Tibial nerve (tissue), 4 donors: ENCODE measurements around the gene DLX4. TPM values are rescaled to one million over a fixed set of nuclear protein-coding genes. Genes with fewer than 3 reads are reported as not detected.

Experiments used
- DNase-seq, 2 donors: peaks; one replicate each; pipeline ENCODE4 v3.0.0-alpha.2; 2019; ENCODE audit warnings: low spot score in 2 of 2
- H3K27ac ChIP-seq, 4 donors: fragments of 200-600 bp; sonication (generic) in 3 of 4; one replicate each; pipeline ENCODE4 v1.5.1; 2017 to 2019; ENCODE audit warnings: mild to moderate bottlenecking in 1 of 4
- H3K27me3 ChIP-seq, 2 donors: fragments of 200-600 bp; sonication (generic) in 1 of 2; one replicate each; pipeline versions ENCODE4 v1.5.1 to v1.6.0; 2017 to 2019
- H3K36me3 ChIP-seq, 3 donors: fragments of 200-600 bp; sonication (generic); one replicate each; pipeline ENCODE4 v1.5.1; 2018 to 2019
- H3K4me1 ChIP-seq, 4 donors: fragments of 200-600 bp; sonication (generic) in 3 of 4; one replicate each; pipeline ENCODE4 v1.5.1; 2017 to 2019
- H3K4me3 ChIP-seq, 4 donors: fragments of 200-600 bp; sonication (generic) in 3 of 4; one replicate each; pipeline ENCODE4 v1.5.1; 2017 to 2019; ENCODE audit warnings: mild to moderate bottlenecking in 1 of 4, moderate library complexity in 1 of 4
- H3K9me3 ChIP-seq, 4 donors: fragments of 200-600 bp; sonication (generic) in 3 of 4; one replicate each; pipeline ENCODE4 v1.5.1; 2017 to 2019
- CTCF ChIP-seq, 5 experiments: fragments of 200-600 bp in 3 of 5; fragments of 450-650 bp in 2 of 5; sonication (generic) in 3 of 5; IDR thresholded peaks; one replicate each; pipeline ENCODE4 v1.5.1; 2016 to 2019; ENCODE audit warnings: antibody characterized with exemption in 5 of 5, mild to moderate bottlenecking in 3 of 5, moderate library complexity in 2 of 5
- EP300 ChIP-seq, 2 donors: sonication (generic); formaldehyde crosslinking; IDR thresholded peaks; one replicate each; pipeline ENCODE4 v1.6.1; 2017; ENCODE audit warnings: antibody characterized with exemption in 2 of 2, mild to moderate bottlenecking in 1 of 2
- POLR2A ChIP-seq, 2 donors: fragments of 450-650 bp; IDR thresholded peaks; one replicate each; pipeline ENCODE4 v1.6.1; 2017; ENCODE audit warnings: antibody characterized with exemption in 2 of 2, mild to moderate bottlenecking in 2 of 2, moderate library complexity in 2 of 2
- WGBS, 2 donors: methylation state at CpG; one replicate each; pipeline ENCODE4 v1.1.5; 2018; 5-methylcytosine and 5-hydroxymethylcytosine counted together
- small RNA-seq: library from RNA; depleted of rRNA; stranded (forward); fragments of <200 nt; gene quantifications from one replicate; pipeline ENCODE3, GENCODE V24; 2016
- total RNA-seq, 4 donors: library from RNA; depleted of rRNA; stranded (reverse); fragments of >200 nt; gene quantifications; one replicate each; pipeline ENCODE4 v1.1.0, GENCODE V29; 2016

Gene DLX4
- total RNA-seq, 4 donors from 2014 or later = not detected

- H3K9me3 ChIP-seq = no peaks in the 10 kb centered on the region
- no peak for DNase-seq
- no peaks in the 10 kb centered on the region for H3K4me1 ChIP-seq
- no peaks in the 10 kb centered on the region for H3K36me3 ChIP-seq
- no peak overlapping the region for H3K4me3 ChIP-seq
- H3K27ac ChIP-seq = no peak overlapping the region
- H3K27me3 ChIP-seq = no peaks in the 10 kb centered on the region
- TF ChIP-seq EP300 (IDR thresholded peaks at IDR 0.05) (no peak), POLR2A (IDR thresholded peaks at IDR 0.05) (no peak), CTCF (IDR thresholded peaks at IDR 0.05) (no peak)
- 54 to 62% methylated on average over 13 of the region's 13 CpGs for WGBS, 2 donors
Measured at GRCh38 chr17:50020841-50021599, 52.0 kb downstream of the DLX4 start.

GRCh38 chr17:50021681-50022370 is 52.8 kb downstream of the DLX4 start:
- no peaks in the 10 kb centered on the region for H3K27me3 ChIP-seq
- no peaks in the 10 kb centered on the region for H3K36me3 ChIP-seq
- DNase-seq = no peak
- no peaks in the 10 kb centered on the region for H3K9me3 ChIP-seq
- WGBS, 2 donors = 88 to 91% methylated on average over 6 of the region's 6 CpGs
- no peak overlapping the region for H3K27ac ChIP-seq
- H3K4me1 ChIP-seq = peaks cover 0 to 2% (median 0%) of the 10 kb centered on the region in 4 donors
- TF ChIP-seq CTCF (IDR thresholded peaks at IDR 0.05) (no peak), EP300 (IDR thresholded peaks at IDR 0.05) (no peak), POLR2A (IDR thresholded peaks at IDR 0.05) (no peak)
- no peak overlapping the region for H3K4me3 ChIP-seq

GRCh38 chr17:50022463-50023130 is 53.6 kb downstream of the DLX4 start:
- no peak for DNase-seq
- no peaks in the 10 kb centered on the region for H3K9me3 ChIP-seq
- H3K36me3 ChIP-seq = no peaks in the 10 kb centered on the region
- no peaks in the 10 kb centered on the region for H3K27me3 ChIP-seq
- H3K4me3 ChIP-seq = no peak overlapping the region
- H3K4me1 ChIP-seq = peaks cover 0 to 9% (median 7%) of the 10 kb centered on the region in 4 donors
- H3K27ac ChIP-seq = no peak overlapping the region
- WGBS, 2 donors = 43% methylated on average over 6 of the region's 6 CpGs
- TF ChIP-seq CTCF (IDR thresholded peaks at IDR 0.05) (no peak), EP300 (IDR thresholded peaks at IDR 0.05) (no peak), POLR2A (IDR thresholded peaks at IDR 0.05) (no peak)

- no peaks in the 10 kb centered on the region for H3K36me3 ChIP-seq
- peaks cover 0 to 18% (median 11%) of the 10 kb centered on the region in 4 donors for H3K4me1 ChIP-seq
- no peak overlapping the region for H3K27ac ChIP-seq
- DNase-seq = no peak
- no peaks in the 10 kb centered on the region for H3K9me3 ChIP-seq
- WGBS, 2 donors = 64 to 65% methylated on average over 8 of the region's 8 CpGs
- H3K4me3 ChIP-seq = no peak overlapping the region
- no peaks in the 10 kb centered on the region for H3K27me3 ChIP-seq
- TF ChIP-seq EP300 (IDR thresholded peaks at IDR 0.05) (peak in 1 of 2 donors; percentile 39), POLR2A (IDR thresholded peaks at IDR 0.05) (no peak)
Measured at GRCh38 chr17:50023520-50023919, 54.5 kb downstream of the DLX4 start.

Small RNA genes within 50 kb of the gene (small RNA-seq; reads per million reads assigned to genes)
- gene RNU6-1313P = not detected

Other genes starting within 250 kb of the DLX4 start
- 10 to 100 TPM; 12.9 to 23.1 (median 18.3) TPM for gene FAM117A, start 205.1 kb upstream of the DLX4 start, total RNA-seq
- 10 to 100 TPM; 31.6 to 45.6 (median 42.0) TPM for gene KAT7, start 180.5 kb upstream of the DLX4 start, total RNA-seq
- gene TAC4, start 121.1 kb upstream of the DLX4 start, total RNA-seq = not detected
- gene DLX3, start 26.0 kb downstream of the DLX4 start, total RNA-seq = under 1 TPM in 1 of 4 donors, not detected in 3; 0.30 TPM
- gene ITGA3, start 86.9 kb downstream of the DLX4 start, total RNA-seq = 10 to 100 TPM; 59.2 to 85.7 (median 69.1) TPM
- gene PDK2, start 126.2 kb downstream of the DLX4 start, total RNA-seq = 10 to 100 TPM; 37.9 to 77.7 (median 49.8) TPM
- gene SAMD14, start 161.0 kb downstream of the DLX4 start, total RNA-seq = 1 to 10 TPM in 2 of 4 donors, under 1 TPM in 2; 0.63 to 1.5 (median 1.1) TPM
- gene PPP1R9B, start 181.5 kb downstream of the DLX4 start, total RNA-seq = 10 to 100 TPM; 28.4 to 54.9 (median 36.9) TPM
- gene SGCA, start 196.8 kb downstream of the DLX4 start, total RNA-seq = 1 to 10 TPM; 1.8 to 7.8 (median 4.9) TPM
- gene COL1A1, start 232.4 kb downstream of the DLX4 start, total RNA-seq = 100 to 1,000 TPM in 1 of 4 donors, 10 to 100 TPM in 3; 31.5 to 185 (median 73.0) TPM